Measurements from ENCODE around the gene KCNK2.
"Not testable (repeated sequence)": the region's sequence is repeated elsewhere in the genome, so short reads cannot be mapped to it uniquely, and the experiment has no call there.

KCNK2 gene

DNA sequence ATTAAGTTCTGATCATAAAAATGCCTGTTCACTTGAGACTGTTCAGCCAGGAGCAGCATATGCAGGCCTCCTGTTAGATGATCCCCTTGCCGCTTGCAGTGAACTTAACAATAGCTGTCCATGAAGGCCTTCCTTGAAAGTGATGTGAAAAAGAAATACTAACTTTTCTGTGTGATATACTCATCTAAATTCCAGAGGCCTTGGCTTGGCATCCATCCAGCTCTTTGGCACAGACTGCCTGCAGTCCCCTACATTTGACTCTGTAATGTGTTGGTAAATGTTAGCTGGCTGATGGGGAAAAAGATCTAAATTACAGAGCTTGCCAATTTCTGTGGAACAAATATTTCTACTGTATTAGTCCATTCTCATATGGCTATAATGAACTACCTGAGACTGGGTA lies 73.7 kb downstream of the KCNK2 start:
- no peak for DNase-seq

DNA sequence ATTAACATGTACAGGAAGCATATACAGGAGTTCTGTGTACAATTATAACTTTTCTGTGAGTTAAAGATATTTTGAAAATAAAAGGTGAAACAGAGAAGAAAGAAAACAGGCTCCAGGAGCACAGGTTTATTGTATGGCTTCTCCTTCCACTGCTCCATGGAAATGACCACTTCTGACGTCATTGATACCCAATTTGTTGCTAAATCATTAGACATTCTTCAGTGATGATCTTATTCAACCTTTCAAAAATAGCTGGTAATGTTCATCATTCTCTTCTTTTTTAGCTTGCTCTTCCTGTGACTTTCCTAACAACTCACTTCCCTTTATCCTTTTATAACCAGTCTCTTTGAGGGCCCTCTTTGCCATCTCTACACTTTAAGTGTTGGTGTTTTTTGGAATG lies 77.8 kb downstream of the KCNK2 start:
- DNase-seq: no peak

DNA sequence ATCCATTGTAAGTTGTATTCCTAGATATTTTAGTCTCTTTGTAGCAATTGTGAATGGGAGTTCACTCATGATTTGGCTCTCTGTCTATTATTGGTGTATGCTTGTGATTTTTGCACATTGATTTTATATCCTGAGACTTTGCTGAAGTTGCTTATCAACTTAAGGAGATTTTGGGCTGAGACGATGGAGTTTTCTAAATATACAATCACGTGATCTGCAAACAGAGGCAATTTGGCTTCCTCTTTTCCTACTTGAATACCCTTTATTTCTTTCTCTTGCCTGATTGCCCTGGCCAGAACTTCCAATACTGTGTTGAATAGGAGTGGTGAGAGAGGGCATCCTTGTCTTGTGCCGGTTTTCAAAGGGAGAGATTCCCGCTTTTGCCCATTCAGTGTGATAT lies 80.6 kb downstream of the KCNK2 start:
- not testable (repeated sequence) for DNase-seq

DNA sequence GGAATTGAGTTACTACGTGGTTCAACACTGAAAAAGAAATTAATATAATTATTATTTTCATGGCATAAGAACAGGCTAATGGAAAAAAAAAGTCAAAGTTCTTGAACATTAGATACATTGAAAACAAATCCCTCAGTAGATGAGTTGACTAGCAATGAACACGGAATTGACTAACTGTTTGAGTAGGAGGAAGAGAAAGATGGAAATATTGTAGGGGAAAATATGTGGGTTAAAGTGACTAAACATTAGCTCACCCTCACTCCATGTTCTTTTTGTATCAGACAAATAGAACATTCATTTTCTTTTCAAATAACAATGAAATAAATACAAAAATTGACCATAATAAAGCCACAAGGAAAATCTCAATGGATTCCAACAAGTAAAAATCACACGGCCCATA lies 84.3 kb downstream of the KCNK2 start:
- DNase-seq: no peak

DNA sequence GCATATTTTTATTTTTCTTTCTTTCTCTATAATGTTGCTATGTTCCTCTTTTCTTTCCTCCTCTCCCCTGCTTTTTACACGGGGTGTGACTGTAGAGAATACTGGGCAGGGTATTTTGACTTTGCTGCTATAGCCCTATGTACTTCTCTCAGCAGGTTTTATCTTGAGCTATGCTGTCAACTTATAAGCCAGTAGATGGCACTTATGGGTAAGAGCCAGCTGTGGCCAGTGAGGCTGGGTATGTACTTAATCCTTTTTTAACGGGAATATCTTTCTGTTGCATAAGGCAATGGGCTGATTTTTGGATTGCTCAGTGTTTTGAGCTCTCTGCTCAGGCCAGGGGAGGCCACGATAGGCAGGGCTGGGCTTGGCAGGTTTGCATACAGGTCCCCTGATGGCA lies 99.0 kb downstream of the KCNK2 start:
- DNase-seq: no peak

DNA sequence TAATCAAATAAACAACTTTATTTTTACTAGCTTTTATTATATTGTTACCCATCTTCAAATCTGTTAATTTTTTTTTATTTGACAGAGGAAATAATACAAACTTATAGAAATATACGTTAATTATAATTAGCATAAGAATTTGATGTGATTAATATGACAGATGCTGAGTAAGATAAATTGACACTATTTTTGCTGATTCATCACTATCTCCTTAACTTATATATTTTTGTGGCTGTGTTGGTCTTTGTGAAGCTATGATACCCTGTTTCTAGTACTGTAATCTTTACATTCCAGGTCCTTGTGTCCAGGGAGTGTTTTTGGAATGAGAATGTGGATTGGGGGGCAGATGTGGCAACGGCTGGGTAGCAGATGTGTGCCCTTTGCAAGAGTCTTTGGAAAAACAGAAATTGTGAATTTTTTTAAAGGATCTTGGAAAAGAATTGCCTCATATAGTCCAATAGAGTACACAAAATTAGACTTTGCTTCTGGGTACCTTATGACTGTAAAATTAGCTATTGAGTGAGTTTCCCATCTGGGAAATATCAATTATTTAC lies 102.6 kb downstream of the KCNK2 start:
- no peak for DNase-seq

DNA sequence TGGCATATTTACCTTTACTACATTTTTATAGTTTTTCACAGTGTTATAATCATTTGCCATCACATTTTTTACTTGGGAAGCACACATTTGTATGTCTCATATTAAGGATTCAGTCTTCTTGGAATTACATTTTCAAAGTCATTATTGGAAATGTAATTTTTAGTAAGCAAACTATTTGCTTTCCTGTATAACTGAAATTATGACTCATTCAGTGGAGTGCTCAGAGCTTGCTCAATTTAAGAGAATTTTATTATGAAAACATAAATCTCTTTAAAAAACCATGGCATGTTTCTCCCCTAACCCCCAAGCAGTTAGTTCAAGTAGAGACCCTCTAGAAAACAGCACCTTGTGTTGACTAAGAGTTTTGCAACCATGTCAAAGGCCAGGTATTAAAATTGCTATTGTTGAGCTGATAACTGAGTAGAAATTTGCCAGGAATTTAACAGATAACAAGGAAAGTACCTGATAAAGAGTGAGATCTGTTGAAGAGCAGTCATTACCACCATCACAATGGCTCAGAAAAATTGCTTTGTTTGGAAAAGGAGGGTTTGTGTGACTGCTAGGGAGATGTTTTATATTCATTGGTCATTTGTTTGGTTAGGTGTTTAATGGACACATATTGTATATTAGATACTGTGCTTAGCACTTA lies 105.9 kb downstream of the KCNK2 start:
- DNase-seq: no peak

DNA sequence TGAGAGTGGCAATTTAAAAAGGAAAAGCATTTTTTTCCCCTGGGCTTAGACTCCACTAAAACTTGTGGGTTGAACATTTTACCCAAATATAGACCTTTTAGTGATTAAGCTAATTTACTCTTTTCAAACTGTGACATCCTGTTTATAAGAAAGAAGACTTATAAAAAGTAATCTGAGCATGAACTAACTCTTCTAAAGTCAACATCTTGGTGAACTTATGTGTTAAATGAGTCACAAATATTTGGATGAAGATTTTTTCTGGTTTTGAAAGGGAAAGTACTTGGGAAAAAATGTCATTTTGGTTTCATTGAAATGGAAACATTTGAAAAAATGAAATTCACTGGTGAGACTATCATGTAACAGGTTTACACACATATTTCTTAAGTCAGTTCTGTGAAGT lies 109.8 kb downstream of the KCNK2 start:
- DNase-seq: no peak

DNA sequence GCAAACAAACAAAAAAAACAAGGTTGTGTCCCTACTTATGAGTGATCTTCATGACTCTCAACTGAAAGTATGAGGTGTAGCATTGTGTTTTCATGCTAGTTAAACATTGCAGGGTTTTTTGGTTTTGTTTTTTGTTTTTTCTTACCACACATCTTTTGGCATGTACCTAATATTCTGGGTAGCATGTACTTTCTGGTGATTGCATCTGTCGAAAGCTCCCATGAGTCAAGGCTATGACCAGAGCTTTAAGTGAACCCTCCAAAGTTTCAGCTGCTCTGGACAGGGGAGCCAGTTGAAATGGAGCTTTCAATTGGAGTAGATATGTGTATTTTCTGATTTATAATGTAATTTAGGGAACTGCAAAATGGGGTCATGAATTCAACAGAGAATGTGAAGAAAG lies 115.5 kb downstream of the KCNK2 start:
- no peak for DNase-seq

DNA sequence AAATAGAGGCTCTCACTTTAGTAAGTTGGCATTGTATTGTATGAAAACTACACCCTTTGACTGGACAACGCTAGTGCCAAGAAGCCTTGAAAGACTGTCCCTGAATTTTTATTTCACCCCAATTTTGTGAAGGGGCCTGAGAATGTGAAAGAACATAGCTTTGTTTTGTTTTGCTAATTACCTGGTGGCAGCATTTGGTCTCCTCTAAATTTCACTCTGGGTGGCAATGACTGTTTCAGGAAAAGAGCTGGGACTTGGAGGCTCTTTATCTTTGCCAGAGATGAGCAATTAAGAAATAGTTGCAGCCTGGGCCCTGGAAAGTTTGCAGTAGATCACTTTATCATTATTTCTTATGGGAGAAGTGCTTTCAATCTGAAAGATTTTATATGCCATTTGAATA lies 117.6 kb downstream of the KCNK2 start:
- no peak for DNase-seq

DNA sequence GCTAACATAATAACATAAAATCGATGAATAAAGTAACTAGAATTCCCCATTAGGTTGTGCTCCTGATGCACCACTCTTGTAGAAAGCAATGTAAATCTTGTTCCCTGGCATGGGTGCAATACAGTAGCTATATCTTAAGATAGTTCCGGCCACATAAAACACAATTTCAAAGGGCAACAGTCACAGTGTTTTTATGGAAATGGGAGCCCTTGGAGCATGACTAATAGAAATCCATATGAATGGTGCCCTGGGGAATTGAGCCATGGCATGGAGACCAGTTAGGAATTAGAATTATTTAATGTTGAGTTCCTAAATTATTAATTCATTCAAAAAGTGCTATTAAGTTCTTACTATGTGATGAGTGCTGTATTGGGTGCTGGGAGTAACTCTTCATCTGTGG lies 118.7 kb downstream of the KCNK2 start:
- DNase-seq: no peak

DNA sequence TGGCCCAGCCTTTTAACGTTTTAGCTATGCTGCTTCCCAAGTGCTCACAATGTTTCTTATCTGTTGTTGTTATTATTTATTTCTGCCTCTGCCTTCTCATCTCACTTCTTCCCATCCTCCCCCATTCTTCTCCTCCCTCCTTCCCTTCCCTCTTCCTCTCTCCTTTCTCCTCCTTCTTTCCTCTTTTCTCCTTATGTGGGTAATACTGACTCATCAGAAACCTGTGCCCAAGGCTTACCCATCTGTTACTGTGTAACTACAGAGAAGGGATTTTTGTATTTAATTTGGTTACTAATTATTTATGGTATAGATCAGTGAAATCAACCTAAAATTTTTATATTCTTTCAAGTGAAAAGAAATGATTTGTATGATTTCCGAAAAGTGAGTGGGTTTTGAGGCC lies 120.3 kb downstream of the KCNK2 start:
- no peak for DNase-seq

DNA sequence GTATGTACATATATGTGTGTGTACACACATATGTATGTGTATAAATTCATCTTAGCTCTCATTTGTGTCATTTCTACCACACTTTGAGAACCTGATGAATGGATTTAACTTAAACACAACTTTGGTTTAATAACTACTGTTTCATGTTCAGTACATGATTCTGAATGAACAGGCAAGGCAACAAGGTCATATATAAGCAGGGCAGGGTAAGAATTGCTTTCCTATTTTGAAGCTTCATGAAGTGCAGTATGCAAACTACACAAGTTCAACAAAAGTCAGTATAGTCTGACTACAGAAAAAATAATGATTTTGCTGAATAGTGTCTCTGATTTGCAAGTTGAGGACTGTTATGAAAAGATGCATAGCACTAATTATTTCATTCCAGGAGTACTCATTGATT lies 127.6 kb downstream of the KCNK2 start:
- no peak for DNase-seq

DNA sequence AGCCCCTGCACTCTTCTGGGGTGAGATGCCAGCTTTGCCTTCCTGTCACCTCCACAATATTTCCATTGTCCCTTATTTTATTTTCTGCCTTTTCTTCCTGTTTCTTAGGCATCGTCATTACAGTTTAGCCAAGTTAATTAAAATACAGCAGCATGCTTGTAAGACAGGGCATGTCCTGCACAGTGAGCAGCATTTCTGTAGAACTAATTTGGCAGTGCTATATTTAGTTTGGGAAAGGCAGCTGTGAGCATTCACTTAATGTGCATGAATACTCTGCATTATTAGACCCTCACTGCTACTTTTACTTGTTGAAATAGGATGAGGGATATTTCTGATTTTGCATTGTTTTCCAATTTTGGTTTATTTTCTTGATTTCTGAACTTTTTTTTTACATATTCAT lies 133.3 kb downstream of the KCNK2 start:
- no peak for DNase-seq

DNA sequence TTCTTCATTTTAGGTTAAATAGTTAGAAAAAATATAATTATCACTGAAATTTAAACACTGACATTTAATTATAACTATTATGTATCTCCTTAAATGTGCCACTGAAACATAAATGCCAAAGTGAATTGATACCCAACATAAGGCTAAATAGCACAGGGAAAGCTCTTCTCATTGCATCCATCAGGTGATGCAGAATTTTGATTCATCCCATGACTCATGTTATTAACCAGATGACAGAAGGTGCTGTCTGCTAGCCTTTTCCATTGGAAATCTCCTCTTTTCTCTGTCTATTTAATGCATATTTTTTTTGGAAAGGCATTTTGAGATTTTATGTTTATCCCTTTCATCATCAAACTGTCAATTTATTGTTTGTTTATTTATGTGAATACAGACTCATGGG lies 136.8 kb downstream of the KCNK2 start:
- DNase-seq: no peak

DNA sequence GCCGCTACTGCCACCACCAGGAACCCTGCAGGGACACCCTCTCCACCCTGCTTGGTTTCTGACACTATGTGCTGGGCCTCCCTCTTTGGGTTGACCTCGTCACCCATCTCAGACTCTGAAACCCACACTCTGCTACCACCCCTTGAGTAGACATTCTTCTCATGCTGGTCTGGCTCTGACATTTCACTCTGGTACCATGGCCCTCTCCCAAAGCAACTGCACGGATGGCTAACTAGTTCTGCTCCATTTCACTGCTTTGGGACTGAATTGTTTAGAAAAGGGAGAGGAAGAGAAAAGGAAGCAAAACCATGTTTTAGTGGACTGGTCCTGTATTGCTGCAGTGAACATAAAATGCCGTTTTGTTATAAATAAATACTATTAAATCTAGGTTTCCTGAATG lies 137.8 kb downstream of the KCNK2 start:
- no peak for DNase-seq

DNA sequence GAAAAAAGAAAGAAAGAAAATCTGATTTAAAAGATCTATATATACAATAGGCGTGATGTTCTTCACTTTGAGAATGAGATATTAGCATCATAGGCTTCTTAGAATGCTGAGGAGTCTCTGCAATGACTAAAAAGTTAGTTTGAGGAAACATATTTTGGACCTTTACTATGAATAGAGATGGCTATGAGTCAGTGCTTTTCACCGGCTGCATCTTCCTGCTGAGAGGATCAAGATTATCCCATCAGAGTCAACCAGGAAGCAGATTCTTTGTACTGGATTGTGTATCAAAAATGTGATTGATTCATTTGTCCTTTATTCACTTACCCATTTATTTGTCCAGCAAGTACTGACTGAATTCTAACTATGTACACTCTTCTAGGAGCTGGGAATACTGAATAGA lies 144.2 kb downstream of the KCNK2 start:
- no peak for DNase-seq

DNA sequence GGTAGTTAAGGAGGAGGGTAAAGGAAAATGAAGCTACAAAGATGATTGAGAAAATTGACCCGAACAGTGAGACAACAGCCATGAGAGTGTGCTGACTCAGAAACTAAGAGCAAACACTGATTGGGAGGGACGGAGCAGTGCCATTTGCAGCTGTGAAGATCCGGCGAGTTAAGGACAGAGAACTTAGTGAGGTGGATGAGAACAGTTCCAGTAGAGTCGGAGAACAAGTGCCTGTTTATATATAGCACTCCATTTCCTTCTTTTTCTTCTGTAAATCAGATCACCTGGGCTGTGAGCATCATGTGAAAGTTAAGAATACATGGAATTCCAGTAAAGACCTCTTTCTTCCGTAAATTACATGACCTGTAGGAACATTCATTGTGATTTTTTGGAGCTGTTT lies 145.7 kb downstream of the KCNK2 start:
- no peak for DNase-seq

DNA sequence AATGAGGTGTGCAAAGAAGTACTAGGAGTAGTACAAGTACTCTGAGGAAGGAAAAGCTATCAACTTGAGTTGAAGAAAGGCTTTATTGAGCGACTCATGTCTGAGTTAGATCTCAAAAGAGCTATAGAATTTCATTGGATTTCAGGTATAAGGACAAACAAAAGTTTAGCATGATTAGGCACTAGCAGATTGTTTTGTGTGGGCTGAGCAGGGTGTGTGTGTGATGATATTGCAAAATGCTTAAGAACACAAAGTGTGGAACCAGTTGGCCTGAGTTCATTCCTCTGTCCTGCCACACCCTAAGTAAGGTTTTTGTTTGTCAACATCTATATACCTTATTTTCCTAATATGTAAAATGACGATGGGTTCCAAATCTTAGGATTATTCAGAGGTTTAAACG lies 158.9 kb downstream of the KCNK2 start:
- no peak for DNase-seq

DNA sequence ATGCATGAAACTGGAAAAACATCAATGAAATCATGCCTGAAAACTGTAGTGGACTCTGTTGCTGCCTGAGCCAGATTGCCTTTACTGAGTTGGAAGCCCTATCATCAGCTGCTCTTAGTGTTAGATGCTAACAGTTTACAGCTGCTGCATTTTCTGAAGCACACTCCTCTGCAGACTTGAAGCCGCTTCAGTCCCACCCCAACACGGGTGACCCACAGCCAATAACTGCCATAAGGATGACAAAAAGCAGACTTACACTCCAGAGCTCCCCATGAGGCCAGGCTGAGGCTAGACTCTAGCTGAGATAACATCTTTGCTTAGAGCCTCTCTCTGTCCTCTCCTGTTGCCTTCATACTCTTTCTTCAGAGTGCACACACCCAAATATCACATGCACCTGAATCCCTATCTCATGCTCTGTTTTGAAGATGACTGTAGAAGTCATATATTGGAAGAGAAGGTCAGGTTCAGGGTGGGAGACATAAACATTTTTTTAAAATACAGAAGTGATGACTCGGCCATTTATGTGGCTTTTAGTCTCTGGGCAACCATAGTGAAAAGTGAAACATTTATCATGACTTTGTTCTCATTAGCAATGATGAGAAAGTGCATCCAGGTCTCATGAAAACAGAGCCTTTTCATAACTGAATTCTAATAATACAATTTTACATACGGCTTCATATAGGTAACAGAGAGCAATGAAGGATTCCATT lies 161.0 kb downstream of the KCNK2 start:
- no peak for DNase-seq

DNA sequence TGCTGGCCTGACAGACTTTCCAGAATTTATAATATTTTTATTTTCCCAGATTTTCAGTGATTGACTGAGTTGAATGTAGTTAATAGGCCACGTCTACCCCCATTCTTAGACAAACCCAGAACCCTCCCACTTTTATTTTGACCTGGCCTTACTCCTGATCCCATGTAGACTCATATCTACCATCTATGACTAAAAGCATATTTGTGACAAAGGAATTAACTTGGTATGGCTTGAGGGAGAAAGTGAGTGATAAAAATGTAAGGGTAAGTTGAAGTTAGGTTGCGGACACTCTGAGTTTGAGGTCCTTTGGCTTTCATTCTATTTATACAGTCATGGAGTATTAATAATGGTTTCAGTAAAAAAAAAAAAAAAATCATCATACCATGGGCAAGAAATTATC lies 168.4 kb downstream of the KCNK2 start:
- no peak for DNase-seq

DNA sequence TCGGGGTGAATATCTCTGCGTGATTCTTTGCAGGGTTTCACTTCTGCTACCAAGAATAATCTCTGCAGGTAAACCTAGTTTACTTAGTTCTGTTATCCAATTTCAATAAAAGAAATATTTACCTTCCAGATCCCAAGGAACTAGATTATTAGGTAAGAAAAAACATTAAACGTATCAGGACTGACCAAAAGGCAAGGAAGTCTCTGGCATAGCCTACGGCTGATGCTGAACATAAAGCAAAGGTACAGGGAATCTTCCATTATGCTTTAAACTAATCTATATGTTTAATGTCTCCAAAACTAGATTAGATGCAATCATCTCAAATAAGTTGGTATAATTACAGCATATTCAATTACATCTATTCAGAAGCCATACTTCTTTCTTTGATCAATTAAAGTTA lies 168.9 kb downstream of the KCNK2 start:
- no peak for DNase-seq

DNA sequence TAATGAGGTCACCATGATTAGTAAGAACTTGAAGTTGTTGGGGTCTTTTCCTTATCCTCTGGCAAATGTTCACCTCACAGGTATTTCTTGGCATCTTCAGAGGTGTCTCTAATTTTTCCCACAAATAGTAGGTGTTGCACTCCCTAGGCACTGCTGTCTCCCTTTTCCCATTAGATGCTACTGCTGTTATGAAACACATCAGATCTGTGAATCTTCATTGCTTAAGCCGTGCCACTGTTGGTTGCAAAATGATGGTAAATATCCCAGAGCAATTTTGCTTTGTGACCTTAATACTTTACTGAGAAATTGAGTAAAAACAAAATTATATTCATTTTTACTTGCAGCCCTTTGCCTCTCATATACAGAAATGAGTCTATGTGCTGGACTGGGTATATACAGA lies 169.6 kb downstream of the KCNK2 start:
- no peak for DNase-seq

DNA sequence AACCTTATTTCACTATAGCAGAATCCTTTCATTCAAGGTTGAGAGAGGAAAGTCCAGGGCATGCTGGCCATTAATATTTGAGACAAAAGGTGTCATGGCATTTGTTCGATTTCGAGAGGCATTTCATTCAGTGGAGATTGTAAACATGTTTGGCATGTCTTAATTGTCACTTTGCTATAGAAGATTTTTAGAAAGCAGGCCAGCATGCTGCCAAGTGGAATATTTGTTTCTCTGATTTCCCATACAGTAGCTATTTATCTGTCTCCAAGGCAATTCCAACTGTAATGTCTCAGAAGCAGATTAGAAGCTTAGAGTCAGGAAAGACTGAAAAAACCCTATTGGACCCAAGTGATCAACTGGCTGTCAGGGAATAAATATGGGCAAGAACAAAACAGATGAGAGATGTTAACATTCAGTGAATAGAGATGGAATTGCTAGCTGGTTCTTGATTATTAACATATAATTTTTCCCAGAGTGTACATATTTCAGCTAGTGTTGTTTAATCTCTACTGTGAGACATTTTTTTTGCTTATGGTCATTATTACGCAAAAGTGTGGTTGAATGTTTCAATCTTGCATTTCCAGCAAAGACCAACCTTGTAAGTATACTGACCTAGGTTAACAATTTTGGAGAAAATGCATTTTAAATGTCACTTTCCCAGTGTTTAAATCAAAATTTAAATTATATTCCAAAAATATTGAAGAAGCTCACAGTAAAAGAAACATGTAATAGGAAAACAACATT lies 174.6 kb downstream of the KCNK2 start:
- no peak for DNase-seq
